ENCODE results near the gene NLE1.

NLE1 gene

GRCh38 chr17:35170968-35171771 is 29.1 kb upstream of the NLE1 start:
- no peak overlapping the region for H3K4me2 ChIP-seq (ENCODE audit: low read depth, low read length, poor library complexity, severe bottlenecking)
- H3K4me1 ChIP-seq (ENCODE audit: insufficient read depth, low read length, poor library complexity, severe bottlenecking): no peaks in the 10 kb centered on the region
- H4K20me1 ChIP-seq (ENCODE audit: insufficient read depth, low read length, poor library complexity, severe bottlenecking): no peaks in the 10 kb centered on the region
- no peaks in the 10 kb centered on the region for H3K79me2 ChIP-seq (ENCODE audit: insufficient read depth, low read length)
- H3K9ac ChIP-seq (ENCODE audit: low read depth, low read length, poor library complexity, severe bottlenecking): no peak overlapping the region
- H3F3A ChIP-seq (ENCODE audit: low read depth): no peaks in the 10 kb centered on the region
- H3K9me2 ChIP-seq (replicated peaks; ENCODE audit: low read depth, low read length): no peaks in the 10 kb centered on the region
- no peak overlapping the region for H2AFZ ChIP-seq (ENCODE audit: low read length)
- H3K27me3 ChIP-seq (ENCODE audit: insufficient read depth, low read length, poor library complexity, severe bottlenecking): peaks cover 3% of the 10 kb centered on the region
- no peak overlapping the region for H3K4me3 ChIP-seq (ENCODE audit: low read length, poor library complexity, severe bottlenecking)
- H3K36me3 ChIP-seq (ENCODE audit: insufficient read depth, low read length): no peaks in the 10 kb centered on the region
- H3K9me3 ChIP-seq (ENCODE audit: insufficient read depth, low read depth, low read length): no peaks in the 10 kb centered on the region
- TF ChIP-seq EZH2phosphoT487 (IDR thresholded peaks at IDR 0.05; ENCODE audit: borderline replicate concordance) (no peak), CTCF (conservative IDR thresholded peaks at IDR 0.05; ENCODE audit: low read length) (peak; percentile 64)

- Histone ChIP-seq H2AFZ (ENCODE audit: low read length) (no peak overlapping the region), H3K4me1 (ENCODE audit: insufficient read depth, low read length, poor library complexity, severe bottlenecking) (no peaks in the 10 kb centered on the region), H3K9me3 (ENCODE audit: insufficient read depth, low read depth, low read length) (no peaks in the 10 kb centered on the region), H4K20me1 (ENCODE audit: insufficient read depth, low read length, poor library complexity, severe bottlenecking) (no peaks in the 10 kb centered on the region), H3K9ac (ENCODE audit: low read depth, low read length, poor library complexity, severe bottlenecking) (no peak overlapping the region), H3F3A (ENCODE audit: low read depth) (no peaks in the 10 kb centered on the region), H3K36me3 (ENCODE audit: insufficient read depth, low read length) (no peaks in the 10 kb centered on the region), H3K4me2 (ENCODE audit: low read depth, low read length, poor library complexity, severe bottlenecking) (no peak overlapping the region), H3K79me2 (ENCODE audit: insufficient read depth, low read length) (no peaks in the 10 kb centered on the region), H3K27me3 (ENCODE audit: insufficient read depth, low read length, poor library complexity, severe bottlenecking) (no peaks in the 10 kb centered on the region), H3K4me3 (ENCODE audit: low read length, poor library complexity, severe bottlenecking) (no peak overlapping the region), H3K9me2 (replicated peaks; ENCODE audit: low read depth, low read length) (no peaks in the 10 kb centered on the region)
- no peak for TF ChIP-seq EZH2phosphoT487 (IDR thresholded peaks at IDR 0.05; ENCODE audit: borderline replicate concordance)
- no peak for TF ChIP-seq CTCF (conservative IDR thresholded peaks at IDR 0.05; ENCODE audit: low read length)
These were observed 27.8 kb upstream of the NLE1 start for GRCh38 chr17:35169835-35170363.

GRCh38 chr17:35167666-35168065 is 25.6 kb upstream of the NLE1 start:
- Histone ChIP-seq H3K36me3 (ENCODE audit: insufficient read depth, low read length) (no peaks in the 10 kb centered on the region), H3K9me2 (replicated peaks; ENCODE audit: low read depth, low read length) (no peaks in the 10 kb centered on the region), H3K4me2 (ENCODE audit: low read depth, low read length, poor library complexity, severe bottlenecking) (no peak overlapping the region), H3K4me1 (ENCODE audit: insufficient read depth, low read length, poor library complexity, severe bottlenecking) (no peaks in the 10 kb centered on the region), H3K27me3 (ENCODE audit: insufficient read depth, low read length, poor library complexity, severe bottlenecking) (no peaks in the 10 kb centered on the region), H3K9me3 (ENCODE audit: insufficient read depth, low read depth, low read length) (no peaks in the 10 kb centered on the region), H3K4me3 (ENCODE audit: low read length, poor library complexity, severe bottlenecking) (no peak overlapping the region), H3K9ac (ENCODE audit: low read depth, low read length, poor library complexity, severe bottlenecking) (no peak overlapping the region), H4K20me1 (ENCODE audit: insufficient read depth, low read length, poor library complexity, severe bottlenecking) (no peaks in the 10 kb centered on the region), H3F3A (ENCODE audit: low read depth) (no peaks in the 10 kb centered on the region), H2AFZ (ENCODE audit: low read length) (no peak overlapping the region), H3K79me2 (ENCODE audit: insufficient read depth, low read length) (no peaks in the 10 kb centered on the region)
- TF ChIP-seq CTCF (conservative IDR thresholded peaks at IDR 0.05; ENCODE audit: low read length) (no peak), EZH2phosphoT487 (IDR thresholded peaks at IDR 0.05; ENCODE audit: borderline replicate concordance) (no peak)

Data from Loucy (cell line).